Activated naive CD8-positive, alpha-beta T cell treated with anti-CD3 and anti-CD28 coated beads, Interleukin-2, amount 50 U/mL, for 24 hours (primary cell): Measurements from ENCODE around the gene ITGA8.

ENCODE experiments used
- ATAC-seq: fragments of 150-1000 bp; cut with Tn5 transposase; one replicate; pipeline ENCODE4 v1.10.0; 2021
- DNase-seq: peaks from one replicate; pipeline ENCODE4 v3.0.0; 2021
- H3K27ac Mint-ChIP-seq: one replicate; pipeline ENCODE4 v1.8.0; 2021; ENCODE audit warnings: mild to moderate bottlenecking, mixed read lengths
- H3K27me3 Mint-ChIP-seq: one replicate; pipeline ENCODE4 v1.8.0; 2021; ENCODE audit warnings: mixed read lengths
- H3K36me3 Mint-ChIP-seq: one replicate; pipeline ENCODE4 v1.8.0; 2021; ENCODE audit warnings: low read depth, mixed read lengths
- H3K4me1 Mint-ChIP-seq: one replicate; pipeline ENCODE4 v1.8.0; 2021; ENCODE audit warnings: mixed read lengths
- H3K4me3 Mint-ChIP-seq: one replicate; pipeline ENCODE4 v1.8.0; 2021; ENCODE audit warnings: mild to moderate bottlenecking, moderate library complexity, mixed read lengths
- H3K9me3 Mint-ChIP-seq: one replicate; pipeline ENCODE4 v1.8.0; 2021; ENCODE audit warnings: mixed read lengths

Gene ITGA8

GRCh38 chr10:15518250-15518649 lies 201.5 kb downstream of the ITGA8 start:
- DNase-seq = no peak
- no peak overlapping the region for H3K4me3 Mint-ChIP-seq
- no peaks in the 10 kb centered on the region for H3K36me3 Mint-ChIP-seq
- H3K27ac Mint-ChIP-seq = no peak overlapping the region
- H3K9me3 Mint-ChIP-seq = no peaks in the 10 kb centered on the region
- ATAC-seq = no peak
- peaks cover 7% of the 10 kb centered on the region for H3K27me3 Mint-ChIP-seq
- H3K4me1 Mint-ChIP-seq = no peaks in the 10 kb centered on the region

GRCh38 chr10:15516256-15517085 lies 203.3 kb downstream of the ITGA8 start:
- Mint-ChIP-seq H3K27ac (no peak overlapping the region), H3K36me3 (no peaks in the 10 kb centered on the region)
- ATAC-seq = no peak

GRCh38 chr10:15515202-15515601 lies 204.5 kb downstream of the ITGA8 start:
- H3K9me3 Mint-ChIP-seq = no peaks in the 10 kb centered on the region
- no peak overlapping the region for H3K27ac Mint-ChIP-seq
- H3K4me1 Mint-ChIP-seq = no peaks in the 10 kb centered on the region
- peaks cover 6% of the 10 kb centered on the region for H3K27me3 Mint-ChIP-seq
- ATAC-seq (no peak), DNase-seq (no peak)
- H3K4me3 Mint-ChIP-seq = no peak overlapping the region
- H3K36me3 Mint-ChIP-seq = no peaks in the 10 kb centered on the region

More at GRCh38 chr10:15516256-15517085, 203.3 kb downstream of the ITGA8 start:
- H3K4me3 Mint-ChIP-seq = no peak overlapping the region
- peaks cover 6% of the 10 kb centered on the region for H3K27me3 Mint-ChIP-seq
- no peaks in the 10 kb centered on the region for H3K9me3 Mint-ChIP-seq
- no peaks in the 10 kb centered on the region for H3K4me1 Mint-ChIP-seq
- no peak for DNase-seq

- ATAC-seq (no peak), DNase-seq (no peak)
- H3K9me3 Mint-ChIP-seq = no peaks in the 10 kb centered on the region
- H3K4me3 Mint-ChIP-seq = no peak overlapping the region
- no peaks in the 10 kb centered on the region for H3K36me3 Mint-ChIP-seq
- H3K27ac Mint-ChIP-seq = no peak overlapping the region
- H3K4me1 Mint-ChIP-seq = no peaks in the 10 kb centered on the region
- peaks cover 10% of the 10 kb centered on the region for H3K27me3 Mint-ChIP-seq
Observed at GRCh38 chr10:15510963-15511362, 208.8 kb downstream of the ITGA8 start.

GRCh38 chr10:15505329-15505728 lies 214.4 kb downstream of the ITGA8 start:
- DNase-seq (no peak), ATAC-seq (no peak)
- no peak overlapping the region for H3K27ac Mint-ChIP-seq
- no peak overlapping the region for H3K4me3 Mint-ChIP-seq
- H3K27me3 Mint-ChIP-seq = peaks cover 39% of the 10 kb centered on the region
- H3K4me1 Mint-ChIP-seq = peaks cover 3% of the 10 kb centered on the region
- H3K9me3 Mint-ChIP-seq = no peaks in the 10 kb centered on the region
- H3K36me3 Mint-ChIP-seq = no peaks in the 10 kb centered on the region

- H3K4me3 Mint-ChIP-seq = no peak overlapping the region
- peaks cover 3% of the 10 kb centered on the region for H3K4me1 Mint-ChIP-seq
- H3K27ac Mint-ChIP-seq = no peak overlapping the region
- no peak for DNase-seq
- H3K36me3 Mint-ChIP-seq = no peaks in the 10 kb centered on the region
- ATAC-seq = no peak
- peaks cover 39% of the 10 kb centered on the region for H3K27me3 Mint-ChIP-seq
- no peaks in the 10 kb centered on the region for H3K9me3 Mint-ChIP-seq
Observed at GRCh38 chr10:15504101-15504840, 215.5 kb downstream of the ITGA8 start.

GRCh38 chr10:15494850-15495506 lies 224.7 kb downstream of the ITGA8 start:
- Mint-ChIP-seq H3K36me3 (no peaks in the 10 kb centered on the region), H3K27me3 (no peaks in the 10 kb centered on the region), H3K27ac (no peak overlapping the region), H3K9me3 (no peaks in the 10 kb centered on the region), H3K4me3 (no peak overlapping the region), H3K4me1 (no peaks in the 10 kb centered on the region)
- ATAC-seq (no peak), DNase-seq (no peak)

- Mint-ChIP-seq H3K4me3 (no peak overlapping the region), H3K4me1 (no peaks in the 10 kb centered on the region), H3K36me3 (no peaks in the 10 kb centered on the region), H3K27ac (no peak overlapping the region), H3K9me3 (no peaks in the 10 kb centered on the region), H3K27me3 (peaks cover 6% of the 10 kb centered on the region)
- ATAC-seq = no peak
- no peak for DNase-seq
Observed at GRCh38 chr10:15491856-15492642, 227.7 kb downstream of the ITGA8 start.

GRCh38 chr10:15489431-15489830 lies 230.3 kb downstream of the ITGA8 start:
- H3K27ac Mint-ChIP-seq = no peak overlapping the region
- DNase-seq (no peak), ATAC-seq (no peak)
- no peaks in the 10 kb centered on the region for H3K36me3 Mint-ChIP-seq
- no peaks in the 10 kb centered on the region for H3K9me3 Mint-ChIP-seq
- H3K4me3 Mint-ChIP-seq = no peak overlapping the region
- no peaks in the 10 kb centered on the region for H3K4me1 Mint-ChIP-seq
- peaks cover 6% of the 10 kb centered on the region for H3K27me3 Mint-ChIP-seq

GRCh38 chr10:15487376-15487775 lies 232.3 kb downstream of the ITGA8 start:
- Mint-ChIP-seq H3K36me3 (no peaks in the 10 kb centered on the region), H3K4me3 (no peak overlapping the region), H3K9me3 (no peaks in the 10 kb centered on the region), H3K4me1 (no peaks in the 10 kb centered on the region), H3K27me3 (peaks cover 11% of the 10 kb centered on the region), H3K27ac (no peak overlapping the region)
- no peak for DNase-seq
- ATAC-seq = no peak

- H3K4me1 Mint-ChIP-seq = no peaks in the 10 kb centered on the region
- H3K36me3 Mint-ChIP-seq = no peaks in the 10 kb centered on the region
- H3K27me3 Mint-ChIP-seq = peaks cover 11% of the 10 kb centered on the region
- ATAC-seq = no peak
- no peak overlapping the region for H3K4me3 Mint-ChIP-seq
- H3K9me3 Mint-ChIP-seq = no peaks in the 10 kb centered on the region
- no peak overlapping the region for H3K27ac Mint-ChIP-seq
- no peak for DNase-seq
Observed at GRCh38 chr10:15486404-15486803, 233.3 kb downstream of the ITGA8 start.

GRCh38 chr10:15485684-15486316 lies 233.9 kb downstream of the ITGA8 start:
- Mint-ChIP-seq H3K4me3 (no peak overlapping the region), H3K9me3 (no peaks in the 10 kb centered on the region), H3K4me1 (no peaks in the 10 kb centered on the region), H3K27me3 (peaks cover 11% of the 10 kb centered on the region), H3K36me3 (no peaks in the 10 kb centered on the region), H3K27ac (no peak overlapping the region)
- ATAC-seq = no peak
- no peak for DNase-seq

- DNase-seq = no peak
- no peaks in the 10 kb centered on the region for H3K9me3 Mint-ChIP-seq
- peaks cover 11% of the 10 kb centered on the region for H3K27me3 Mint-ChIP-seq
- no peak overlapping the region for H3K4me3 Mint-ChIP-seq
- H3K36me3 Mint-ChIP-seq = no peaks in the 10 kb centered on the region
- no peak overlapping the region for H3K27ac Mint-ChIP-seq
- no peak for ATAC-seq
- no peaks in the 10 kb centered on the region for H3K4me1 Mint-ChIP-seq
Observed at GRCh38 chr10:15485027-15485426, 234.7 kb downstream of the ITGA8 start.

GRCh38 chr10:15484128-15484527 lies 235.6 kb downstream of the ITGA8 start:
- DNase-seq = no peak
- ATAC-seq = no peak
- Mint-ChIP-seq H3K4me3 (no peak overlapping the region), H3K36me3 (no peaks in the 10 kb centered on the region), H3K9me3 (no peaks in the 10 kb centered on the region), H3K4me1 (no peaks in the 10 kb centered on the region), H3K27ac (no peak overlapping the region), H3K27me3 (peaks cover 11% of the 10 kb centered on the region)
